HepG2 (cell line): ENCODE measurements around the gene GPS1. TPM values are rescaled to one million over a fixed set of nuclear protein-coding genes. Genes with fewer than 3 reads are reported as not detected.

Experiments used
- EHMT2 ChIP-seq: fragments of 200-600 bp; sonication (generic); IDR thresholded peaks from 2 replicates; pipeline ENCODE4 v1.7.0; 2017; ENCODE audit warnings: antibody characterized with exemption, low read depth, low read length, borderline replicate concordance
- MED1 ChIP-seq: sonication (generic); formaldehyde crosslinking; IDR thresholded peaks from 2 replicates; pipeline ENCODE4 v1.4.0; 2020; ENCODE audit warnings: missing genetic modification reagents
- NFKB2 ChIP-seq: sonication (generic); formaldehyde crosslinking; IDR thresholded peaks from 2 replicates; pipeline ENCODE4 v1.4.0; 2020; ENCODE audit warnings: missing genetic modification reagents, borderline replicate concordance
- RBM22 ChIP-seq: fragments of 200-400 bp; formaldehyde crosslinking; optimal IDR thresholded peaks from 2 replicates; pipeline ENCODE3; 2017; ENCODE audit warnings: mild to moderate bottlenecking, low read length, moderate library complexity
- SAFB2 ChIP-seq: sonication (generic); formaldehyde crosslinking; IDR thresholded peaks from 2 replicates; pipeline ENCODE4 v1.5.1; 2020; ENCODE audit warnings: missing genetic modification reagents, low read depth, mild to moderate bottlenecking, borderline replicate concordance
- SIN3B ChIP-seq: fragments of 150-350 bp; IDR thresholded peaks from 2 replicates; pipeline ENCODE4 v1.6.1; 2014; ENCODE audit warnings: low read length
- SNRNP70 ChIP-seq: fragments of 200-400 bp; formaldehyde crosslinking; IDR thresholded peaks from 2 replicates; pipeline ENCODE4 v1.6.1; 2017; ENCODE audit warnings: mild to moderate bottlenecking, low read depth, low read length, moderate library complexity
- TOE1 ChIP-seq: sonication (generic); formaldehyde crosslinking; IDR thresholded peaks from 2 replicates; pipeline ENCODE4 v1.4.0; 2020; ENCODE audit warnings: mild to moderate bottlenecking, missing genetic modification reagents
- YEATS2 ChIP-seq: sonication (generic); formaldehyde crosslinking; IDR thresholded peaks from 2 replicates; pipeline ENCODE4 v1.4.0; 2020; ENCODE audit warnings: missing genetic modification reagents, borderline replicate concordance
- ZNF253 ChIP-seq: sonication (generic); formaldehyde crosslinking; IDR thresholded peaks from 2 replicates; pipeline ENCODE4 v1.8.0; 2022; ENCODE audit warnings: mild to moderate bottlenecking, missing genetic modification reagents, borderline replicate concordance
- ZNF501 ChIP-seq: sonication (generic); formaldehyde crosslinking; IDR thresholded peaks from 2 replicates; pipeline ENCODE4 v1.5.1; 2020; ENCODE audit warnings: mild to moderate bottlenecking, moderate library complexity, missing genetic modification reagents
- ZNF724P ChIP-seq: sonication (generic); formaldehyde crosslinking; IDR thresholded peaks from 2 replicates; pipeline ENCODE4 v1.8.0; 2022; ENCODE audit warnings: missing genetic modification reagents, borderline replicate concordance
- ZNF747 ChIP-seq: sonication (generic); formaldehyde crosslinking; IDR thresholded peaks from 2 replicates; pipeline ENCODE4 v1.8.1; 2023; ENCODE audit warnings: missing genetic modification reagents, mild to moderate bottlenecking, borderline replicate concordance
- polyA plus RNA-seq, 8 experiments: library from polyadenylated mRNA; depleted of rRNA in 3 of 8; stranded (reverse) in 7 of 8; unstranded in 1 of 8; fragments of >200 nt; fragmentation: Illumina TruSeq in 4 of 8; extraction: Trizol in 4 of 8; gene quantifications; 2 replicates each; pipeline versions ENCODE4 v1.2.1 to v1.2.3, GENCODE V29; 2011 to 2016; ENCODE audit warnings: low read depth in 4 of 8, missing spikeins in 1 of 8, mixed read lengths in 1 of 8; ENCODE audit not compliant: insufficient read depth in 1 of 8
- total RNA-seq, 5 experiments: library from RNA; depleted of rRNA; stranded (reverse); fragments of >200 nt; fragmentation: Illumina TruSeq; extraction: Trizol; gene quantifications; 2 replicates each; pipeline ENCODE4 v1.2.3, GENCODE V29; 2016; ENCODE audit warnings: low read depth in 1 of 5
- TF ChIP-seq, protein P1 (sequence below): sonication (generic); formaldehyde crosslinking; IDR thresholded peaks from 2 replicates; pipeline ENCODE4 v1.8.0; 2022; ENCODE audit warnings: missing genetic modification reagents, mild to moderate bottlenecking, inconsistent platforms, borderline replicate concordance
- TF ChIP-seq, protein P2 (sequence below): IDR thresholded peaks from 2 replicates; pipeline ENCODE4 v1.6.1; 2016; ENCODE audit warnings: low read depth, control low read depth
- TF ChIP-seq, protein P3 (sequence below): IDR thresholded peaks from 2 replicates; pipeline ENCODE4 v1.6.1; 2016; ENCODE audit warnings: mild to moderate bottlenecking
- TF ChIP-seq, protein P4 (sequence below): sonication (generic); formaldehyde crosslinking; IDR thresholded peaks from 2 replicates; pipeline ENCODE4 v1.4.0; 2020; ENCODE audit warnings: mild to moderate bottlenecking, missing genetic modification reagents
- TF ChIP-seq, protein P5 (sequence below): sonication (generic); formaldehyde crosslinking; IDR thresholded peaks from 2 replicates; pipeline ENCODE4 v1.4.0; 2020; ENCODE audit warnings: missing genetic modification reagents, borderline replicate concordance

Gene GPS1
- total and polyA plus RNA-seq, 2 of the 13 experiments (the other 11 are each of a cell fraction or from before 2014, with no cell fraction given) = 124 to 128 TPM

DNA sequence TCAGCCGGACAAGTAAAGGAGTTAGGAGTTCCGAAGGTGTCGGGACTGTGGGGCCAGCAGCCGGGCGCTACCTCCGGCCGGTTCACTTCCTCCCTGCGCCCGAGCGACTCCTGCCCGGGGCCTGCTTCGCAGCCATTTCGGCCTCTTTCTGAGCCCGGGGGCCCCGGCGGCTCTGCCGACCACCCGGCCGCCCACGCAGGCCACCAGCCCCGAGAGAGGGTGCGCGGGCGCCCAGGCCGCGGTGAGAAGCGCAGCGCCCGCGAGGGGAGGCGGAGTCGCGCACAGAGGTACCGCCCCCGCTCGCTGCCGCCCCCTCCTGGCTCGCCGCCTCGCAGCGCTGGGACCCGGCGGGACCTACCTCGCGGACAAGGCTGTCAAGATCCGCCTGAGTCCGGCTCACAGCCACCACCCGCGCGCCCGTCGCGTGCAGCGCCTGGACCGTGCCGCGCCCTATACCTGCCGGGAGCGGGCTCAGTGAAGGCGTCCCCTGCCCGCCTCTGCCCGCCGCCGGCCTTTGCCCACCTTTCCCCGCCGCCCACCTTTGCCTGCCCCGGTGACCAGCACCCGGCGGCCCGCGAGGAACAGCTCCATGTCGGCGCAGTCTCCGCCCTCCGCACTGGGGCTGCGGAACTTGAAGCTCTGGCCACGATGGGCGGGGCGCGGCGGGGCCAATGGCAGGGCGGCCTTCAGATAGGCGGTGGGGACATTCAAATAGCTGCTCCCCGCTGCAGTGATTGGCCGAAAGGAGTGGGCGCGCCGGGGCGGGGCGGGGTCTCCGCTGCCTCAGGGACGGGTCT lies 14.4 kb upstream of the GPS1 start, which contains the start of gene DCXR (continued):
- TF ChIP-seq ZNF724P = peak; percentile 90; the same call in 1 of the 2 replicates
- TF ChIP-seq, protein P1, sequence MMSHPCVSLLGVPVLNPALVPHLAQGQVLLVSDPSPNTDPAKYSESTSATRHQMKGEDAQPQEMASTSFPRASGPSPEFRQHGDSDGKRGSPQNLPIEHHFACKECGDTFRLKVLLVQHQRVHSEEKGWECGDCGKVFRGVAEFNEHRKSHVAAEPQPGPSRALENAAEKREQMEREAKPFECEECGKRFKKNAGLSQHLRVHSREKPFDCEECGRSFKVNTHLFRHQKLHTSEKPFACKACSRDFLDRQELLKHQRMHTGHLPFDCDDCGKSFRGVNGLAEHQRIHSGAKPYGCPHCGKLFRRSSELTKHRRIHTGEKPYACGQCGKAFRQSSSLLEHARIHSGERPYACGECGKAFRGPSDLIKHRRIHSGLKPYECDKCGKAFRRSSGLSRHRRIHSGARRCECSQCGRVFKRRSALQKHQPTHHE (CRISPR knock-in tag) = peak; percentile 28; the same call in 1 of the 2 replicates
- TF ChIP-seq ZNF253 (CRISPR knock-in tag) = peak; percentile 90; the same call in 1 of the 2 replicates
- TF ChIP-seq, protein P2, sequence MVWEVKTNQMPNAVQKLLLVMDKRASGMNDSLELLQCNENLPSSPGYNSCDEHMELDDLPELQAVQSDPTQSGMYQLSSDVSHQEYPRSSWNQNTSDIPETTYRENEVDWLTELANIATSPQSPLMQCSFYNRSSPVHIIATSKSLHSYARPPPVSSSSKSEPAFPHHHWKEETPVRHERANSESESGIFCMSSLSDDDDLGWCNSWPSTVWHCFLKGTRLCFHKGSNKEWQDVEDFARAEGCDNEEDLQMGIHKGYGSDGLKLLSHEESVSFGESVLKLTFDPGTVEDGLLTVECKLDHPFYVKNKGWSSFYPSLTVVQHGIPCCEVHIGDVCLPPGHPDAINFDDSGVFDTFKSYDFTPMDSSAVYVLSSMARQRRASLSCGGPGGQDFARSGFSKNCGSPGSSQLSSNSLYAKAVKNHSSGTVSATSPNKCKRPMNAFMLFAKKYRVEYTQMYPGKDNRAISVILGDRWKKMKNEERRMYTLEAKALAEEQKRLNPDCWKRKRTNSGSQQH = peak; percentile 77; the same call in 1 of the 2 replicates
- peak; percentile 65; the same call in 1 of the 2 replicates for TF ChIP-seq MED1
- TF ChIP-seq, protein P3, sequence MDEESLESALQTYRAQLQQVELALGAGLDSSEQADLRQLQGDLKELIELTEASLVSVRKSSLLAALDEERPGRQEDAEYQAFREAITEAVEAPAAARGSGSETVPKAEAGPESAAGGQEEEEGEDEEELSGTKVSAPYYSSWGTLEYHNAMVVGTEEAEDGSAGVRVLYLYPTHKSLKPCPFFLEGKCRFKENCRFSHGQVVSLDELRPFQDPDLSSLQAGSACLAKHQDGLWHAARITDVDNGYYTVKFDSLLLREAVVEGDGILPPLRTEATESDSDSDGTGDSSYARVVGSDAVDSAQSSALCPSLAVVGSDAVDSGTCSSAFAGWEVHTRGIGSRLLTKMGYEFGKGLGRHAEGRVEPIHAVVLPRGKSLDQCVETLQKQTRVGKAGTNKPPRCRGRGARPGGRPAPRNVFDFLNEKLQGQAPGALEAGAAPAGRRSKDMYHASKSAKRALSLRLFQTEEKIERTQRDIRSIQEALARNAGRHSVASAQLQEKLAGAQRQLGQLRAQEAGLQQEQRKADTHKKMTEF = peak; percentile 98
- TF ChIP-seq ZNF747 (CRISPR knock-in tag) = peak; percentile 84; the same call in 1 of the 2 replicates
- TF ChIP-seq ZNF501 (CRISPR knock-in tag) = peak; percentile 100
- no peak for TF ChIP-seq RBM22
- peak; percentile 38; the same call in 1 of the 2 replicates for TF ChIP-seq SIN3B
- TF ChIP-seq TOE1 (CRISPR knock-in tag) = 0 out of 2 replicates have a peak, but pooled peaks have one; percentile 42
- TF ChIP-seq, protein P4, sequence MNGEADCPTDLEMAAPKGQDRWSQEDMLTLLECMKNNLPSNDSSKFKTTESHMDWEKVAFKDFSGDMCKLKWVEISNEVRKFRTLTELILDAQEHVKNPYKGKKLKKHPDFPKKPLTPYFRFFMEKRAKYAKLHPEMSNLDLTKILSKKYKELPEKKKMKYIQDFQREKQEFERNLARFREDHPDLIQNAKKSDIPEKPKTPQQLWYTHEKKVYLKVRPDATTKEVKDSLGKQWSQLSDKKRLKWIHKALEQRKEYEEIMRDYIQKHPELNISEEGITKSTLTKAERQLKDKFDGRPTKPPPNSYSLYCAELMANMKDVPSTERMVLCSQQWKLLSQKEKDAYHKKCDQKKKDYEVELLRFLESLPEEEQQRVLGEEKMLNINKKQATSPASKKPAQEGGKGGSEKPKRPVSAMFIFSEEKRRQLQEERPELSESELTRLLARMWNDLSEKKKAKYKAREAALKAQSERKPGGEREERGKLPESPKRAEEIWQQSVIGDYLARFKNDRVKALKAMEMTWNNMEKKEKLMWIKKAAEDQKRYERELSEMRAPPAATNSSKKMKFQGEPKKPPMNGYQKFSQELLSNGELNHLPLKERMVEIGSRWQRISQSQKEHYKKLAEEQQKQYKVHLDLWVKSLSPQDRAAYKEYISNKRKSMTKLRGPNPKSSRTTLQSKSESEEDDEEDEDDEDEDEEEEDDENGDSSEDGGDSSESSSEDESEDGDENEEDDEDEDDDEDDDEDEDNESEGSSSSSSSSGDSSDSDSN (CRISPR knock-in tag) = peak; percentile 89
- peak; percentile 95; the same call in 1 of the 2 replicates for TF ChIP-seq SAFB2
- TF ChIP-seq YEATS2 = peak; percentile 57; the same call in 1 of the 2 replicates
- no peak for TF ChIP-seq EHMT2
- TF ChIP-seq SNRNP70 = no peak; the same call in 1 of the 2 replicates
- TF ChIP-seq, protein P5, sequence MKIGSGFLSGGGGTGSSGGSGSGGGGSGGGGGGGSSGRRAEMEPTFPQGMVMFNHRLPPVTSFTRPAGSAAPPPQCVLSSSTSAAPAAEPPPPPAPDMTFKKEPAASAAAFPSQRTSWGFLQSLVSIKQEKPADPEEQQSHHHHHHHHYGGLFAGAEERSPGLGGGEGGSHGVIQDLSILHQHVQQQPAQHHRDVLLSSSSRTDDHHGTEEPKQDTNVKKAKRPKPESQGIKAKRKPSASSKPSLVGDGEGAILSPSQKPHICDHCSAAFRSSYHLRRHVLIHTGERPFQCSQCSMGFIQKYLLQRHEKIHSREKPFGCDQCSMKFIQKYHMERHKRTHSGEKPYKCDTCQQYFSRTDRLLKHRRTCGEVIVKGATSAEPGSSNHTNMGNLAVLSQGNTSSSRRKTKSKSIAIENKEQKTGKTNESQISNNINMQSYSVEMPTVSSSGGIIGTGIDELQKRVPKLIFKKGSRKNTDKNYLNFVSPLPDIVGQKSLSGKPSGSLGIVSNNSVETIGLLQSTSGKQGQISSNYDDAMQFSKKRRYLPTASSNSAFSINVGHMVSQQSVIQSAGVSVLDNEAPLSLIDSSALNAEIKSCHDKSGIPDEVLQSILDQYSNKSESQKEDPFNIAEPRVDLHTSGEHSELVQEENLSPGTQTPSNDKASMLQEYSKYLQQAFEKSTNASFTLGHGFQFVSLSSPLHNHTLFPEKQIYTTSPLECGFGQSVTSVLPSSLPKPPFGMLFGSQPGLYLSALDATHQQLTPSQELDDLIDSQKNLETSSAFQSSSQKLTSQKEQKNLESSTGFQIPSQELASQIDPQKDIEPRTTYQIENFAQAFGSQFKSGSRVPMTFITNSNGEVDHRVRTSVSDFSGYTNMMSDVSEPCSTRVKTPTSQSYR (CRISPR knock-in tag) = peak; percentile 51; the same call in 1 of the 2 replicates
- TF ChIP-seq NFKB2 (CRISPR knock-in tag) = peak; percentile 81; the same call in 1 of the 2 replicates
